ENCODE results near the gene MUC7.

DNA sequence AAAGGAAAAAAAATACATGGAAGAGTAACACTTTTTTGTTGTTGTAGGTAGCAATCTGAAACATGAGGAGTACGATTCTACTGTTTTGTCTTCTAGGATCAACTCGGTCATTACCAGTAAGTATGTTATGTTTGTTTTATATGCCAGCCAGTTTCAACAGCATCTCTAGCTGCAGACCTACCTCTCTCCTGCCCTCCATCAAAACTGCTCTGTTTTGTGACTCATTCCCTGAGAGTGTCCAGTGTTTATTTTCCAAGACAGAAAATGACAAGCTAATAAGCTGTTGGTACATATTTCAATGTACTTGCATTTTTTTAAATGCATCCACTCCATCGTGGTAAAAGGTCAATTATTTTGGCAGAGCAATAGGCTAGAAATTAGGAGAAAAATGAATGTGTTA lies 46.7 kb downstream of the MUC7 start:
- no peak for TF ChIP-seq EZH2phosphoT487 (IDR thresholded peaks at IDR 0.05; ENCODE audit: borderline replicate concordance)
- TF ChIP-seq, protein P1, sequence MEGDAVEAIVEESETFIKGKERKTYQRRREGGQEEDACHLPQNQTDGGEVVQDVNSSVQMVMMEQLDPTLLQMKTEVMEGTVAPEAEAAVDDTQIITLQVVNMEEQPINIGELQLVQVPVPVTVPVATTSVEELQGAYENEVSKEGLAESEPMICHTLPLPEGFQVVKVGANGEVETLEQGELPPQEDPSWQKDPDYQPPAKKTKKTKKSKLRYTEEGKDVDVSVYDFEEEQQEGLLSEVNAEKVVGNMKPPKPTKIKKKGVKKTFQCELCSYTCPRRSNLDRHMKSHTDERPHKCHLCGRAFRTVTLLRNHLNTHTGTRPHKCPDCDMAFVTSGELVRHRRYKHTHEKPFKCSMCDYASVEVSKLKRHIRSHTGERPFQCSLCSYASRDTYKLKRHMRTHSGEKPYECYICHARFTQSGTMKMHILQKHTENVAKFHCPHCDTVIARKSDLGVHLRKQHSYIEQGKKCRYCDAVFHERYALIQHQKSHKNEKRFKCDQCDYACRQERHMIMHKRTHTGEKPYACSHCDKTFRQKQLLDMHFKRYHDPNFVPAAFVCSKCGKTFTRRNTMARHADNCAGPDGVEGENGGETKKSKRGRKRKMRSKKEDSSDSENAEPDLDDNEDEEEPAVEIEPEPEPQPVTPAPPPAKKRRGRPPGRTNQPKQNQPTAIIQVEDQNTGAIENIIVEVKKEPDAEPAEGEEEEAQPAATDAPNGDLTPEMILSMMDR (IDR thresholded peaks at IDR 0.05 in 2 of 3, conservative IDR thresholded peaks at IDR 0.05 in 1 of 3; ENCODE audit: borderline replicate concordance in 1 of 3, insufficient read depth in 1 of 3, low read depth in 2 of 3, low read length in 2 of 3) = no peak
- TF ChIP-seq SIN3A (IDR thresholded peaks at IDR 0.05; ENCODE audit: low read depth) = no peak
- no peak for TF ChIP-seq POLR2A (IDR thresholded peaks at IDR 0.05; ENCODE audit: borderline replicate concordance, extremely low read depth, insufficient read depth, insufficient read length)
- no peak for TF ChIP-seq EZH2 (IDR thresholded peaks at IDR 0.05)
- no peak for TF ChIP-seq CEBPB (IDR thresholded peaks at IDR 0.05; ENCODE audit: low read depth)
- TF ChIP-seq ZNF274 (IDR thresholded peaks at IDR 0.05; ENCODE audit: low read depth, low read length) = no peak

Data from HCT116 (cell line).